ENCODE results near the gene DOCK4.

- TF ChIP-seq CTCF (optimal IDR thresholded peaks at IDR 0.05 in 1 of 3, IDR thresholded peaks at IDR 0.05 in 1 of 3, conservative IDR thresholded peaks at IDR 0.05 in 1 of 3; ENCODE audit: extremely low read depth in 1 of 3, insufficient read depth in 2 of 3, low read length in 3 of 3) (no peak), EZH2 (IDR thresholded peaks at IDR 0.05; ENCODE audit: low read length) (no peak)
These were observed 295.5 kb downstream of the DOCK4 start for GRCh38 chr7:111910656-111911055.
